ENCODE data around the gene NCF4.

Gene NCF4

DNA sequence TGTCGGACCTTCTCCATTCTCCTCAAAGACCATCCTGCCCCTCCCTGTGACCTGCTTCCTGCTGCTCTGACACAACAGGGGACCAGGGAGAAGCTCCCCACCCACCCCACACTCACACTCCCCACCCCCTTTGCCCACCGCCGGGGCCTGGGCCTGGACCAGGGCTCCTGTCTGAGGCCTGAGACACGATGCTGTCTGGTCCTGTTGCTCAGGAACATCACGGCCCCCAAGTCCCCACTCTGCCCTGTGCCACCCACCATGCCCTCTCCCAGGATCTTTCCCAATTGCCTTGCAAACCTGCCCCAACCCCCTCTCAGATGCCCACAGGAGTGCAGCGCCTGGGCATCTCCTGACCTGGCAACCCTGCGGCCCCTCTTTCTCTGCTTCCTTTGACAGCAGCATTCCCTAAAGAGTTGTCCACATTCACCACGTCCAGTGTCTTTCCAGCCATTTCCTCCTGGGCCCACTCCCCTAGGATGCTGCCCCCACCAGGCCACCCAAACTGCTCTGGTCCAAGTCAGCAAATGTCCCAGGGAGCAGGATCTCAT is 63.4 kb downstream of the NCF4 start:
- no peak for DNase-seq

- no peak for DNase-seq
Measured at GRCh38 chr22:36925388-36926290, 64.8 kb downstream of the NCF4 start.

- no peak for DNase-seq
Measured at GRCh38 chr22:36926309-36926708, 65.5 kb downstream of the NCF4 start.

DNA sequence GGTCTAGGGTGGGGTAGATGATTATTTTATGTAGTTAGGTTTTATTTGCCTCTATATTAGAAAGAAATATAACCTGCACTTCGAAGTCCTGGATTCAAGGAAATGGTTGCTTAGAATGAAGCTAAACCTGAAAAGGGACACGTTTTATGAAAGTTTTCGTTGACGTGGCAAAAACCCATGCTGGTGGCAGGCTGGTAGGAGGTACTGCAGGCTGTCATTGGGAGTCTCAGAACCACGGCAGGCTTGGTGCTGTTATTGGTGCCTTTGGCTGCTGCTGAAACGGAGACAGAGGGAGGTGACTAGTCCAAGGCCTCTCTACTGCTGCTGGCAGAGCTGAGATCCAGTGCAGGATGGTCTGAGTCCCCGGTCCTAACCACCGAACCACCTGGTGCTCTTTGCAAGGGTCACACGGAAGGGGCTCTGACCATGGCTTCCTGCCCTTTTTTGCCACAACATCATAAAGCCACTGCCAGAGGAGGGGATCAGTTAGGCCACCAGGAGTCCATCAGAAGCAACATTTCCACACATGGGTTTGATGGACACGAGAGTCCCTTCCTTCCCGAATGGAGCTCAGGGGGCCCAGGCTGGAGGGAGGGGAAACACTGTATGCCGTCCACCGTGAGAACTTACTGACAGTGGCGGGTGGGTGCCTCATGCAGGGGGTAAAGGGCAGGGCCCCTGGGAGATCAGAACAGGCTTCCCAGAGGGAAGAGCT is 66.1 kb downstream of the NCF4 start:
- DNase-seq = no peak
